ENCODE results near the gene SFTPA2.
"Not testable (repeated sequence)": the region's sequence is repeated elsewhere in the genome, so short reads cannot be mapped to it uniquely, and the experiment has no call there.

SFTPA2 gene

DNA sequence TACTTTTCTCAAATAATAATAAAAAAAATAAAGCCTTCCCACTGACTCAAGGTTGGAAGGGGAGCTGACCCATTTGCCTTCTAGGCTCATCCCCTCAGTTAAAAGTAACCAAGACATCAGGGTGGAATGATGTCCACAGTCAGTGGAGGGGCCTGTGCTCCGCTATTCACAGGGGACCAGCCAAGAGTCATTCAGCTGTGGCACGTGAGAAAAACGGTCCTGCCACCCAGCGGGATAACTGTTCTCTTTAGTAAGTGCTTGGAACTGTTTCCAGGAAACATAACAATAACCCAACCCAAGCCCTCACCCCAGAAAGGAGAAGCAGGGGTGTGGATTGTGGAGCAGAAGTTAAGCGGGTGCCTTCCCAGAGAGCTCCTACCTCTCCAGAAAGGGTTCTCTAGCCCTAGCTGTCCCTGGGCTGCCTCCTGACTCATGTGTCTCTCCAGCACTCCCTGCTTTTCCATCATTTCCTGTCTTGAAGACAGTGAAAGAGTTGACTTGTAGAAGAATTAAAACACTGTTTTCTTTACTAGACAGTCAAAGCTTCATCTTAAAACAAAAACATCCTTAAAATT, 50.2 kb downstream of the SFTPA2 start:
- DNase-seq (ENCODE audit: low spot score): not testable (repeated sequence)

DNA sequence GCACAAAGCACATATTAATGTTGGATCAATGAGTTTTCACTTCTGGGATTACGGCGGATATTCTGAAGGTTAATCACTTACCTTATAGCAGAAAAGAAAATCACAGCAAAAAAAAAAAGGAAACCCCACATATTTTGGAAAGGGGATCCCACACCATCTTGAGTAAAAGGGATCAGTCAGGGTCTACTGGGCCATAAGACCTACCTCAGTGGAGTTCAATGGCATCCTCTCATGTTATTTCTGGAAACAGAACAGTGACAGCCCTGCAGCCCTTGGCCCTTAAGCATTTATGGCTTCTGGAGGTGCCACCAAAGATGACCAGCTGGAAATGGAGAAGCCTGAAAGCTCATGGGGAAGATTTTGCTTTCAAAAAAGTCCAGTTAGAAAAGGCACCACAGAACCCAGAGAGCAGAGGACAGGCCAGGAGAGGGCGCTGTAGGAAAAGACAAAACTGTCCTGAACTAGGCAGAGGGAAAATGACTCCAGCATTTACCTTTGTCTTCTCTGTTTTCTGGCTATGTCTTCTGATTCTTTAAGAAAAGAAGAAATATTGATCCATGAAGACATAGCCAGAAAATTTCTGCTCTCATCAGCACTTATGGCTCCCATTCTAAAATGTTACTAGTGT, 50.8 kb downstream of the SFTPA2 start:
- DNase-seq (ENCODE audit: low spot score): not testable (repeated sequence)

DNA sequence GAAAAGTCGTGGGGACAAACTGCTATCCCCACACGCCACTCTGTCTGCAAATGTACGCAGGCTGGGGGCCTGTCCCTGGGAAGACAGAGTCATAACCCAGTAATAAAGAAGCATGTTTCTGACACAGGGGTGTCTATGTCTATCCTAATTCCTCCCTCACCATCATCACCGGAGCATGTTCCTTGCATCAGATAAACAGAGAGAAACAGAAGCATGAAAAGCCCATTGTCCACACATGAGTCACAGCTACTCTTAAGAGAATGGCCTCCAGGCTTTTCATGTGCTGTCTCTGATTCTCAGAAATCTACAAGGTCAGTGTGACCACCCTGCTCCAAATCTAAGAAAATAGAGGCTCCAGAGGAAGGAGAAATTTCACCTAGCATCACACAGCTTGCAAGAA, 52.0 kb downstream of the SFTPA2 start:
- not testable (repeated sequence) for DNase-seq (ENCODE audit: low spot score)

- DNase-seq (ENCODE audit: low spot score): no peak
Observed at GRCh38 chr10:79507440-79508167, 52.6 kb downstream of the SFTPA2 start.
